Measurements from ENCODE around the gene COMMD2. TPM values are rescaled to one million over a fixed set of nuclear protein-coding genes. Genes with fewer than 3 reads are reported as not detected.

The COMMD2 gene
- total RNA-seq, 2 experiments from 2014 or later = 42.0 to 46.8 TPM

DNA sequence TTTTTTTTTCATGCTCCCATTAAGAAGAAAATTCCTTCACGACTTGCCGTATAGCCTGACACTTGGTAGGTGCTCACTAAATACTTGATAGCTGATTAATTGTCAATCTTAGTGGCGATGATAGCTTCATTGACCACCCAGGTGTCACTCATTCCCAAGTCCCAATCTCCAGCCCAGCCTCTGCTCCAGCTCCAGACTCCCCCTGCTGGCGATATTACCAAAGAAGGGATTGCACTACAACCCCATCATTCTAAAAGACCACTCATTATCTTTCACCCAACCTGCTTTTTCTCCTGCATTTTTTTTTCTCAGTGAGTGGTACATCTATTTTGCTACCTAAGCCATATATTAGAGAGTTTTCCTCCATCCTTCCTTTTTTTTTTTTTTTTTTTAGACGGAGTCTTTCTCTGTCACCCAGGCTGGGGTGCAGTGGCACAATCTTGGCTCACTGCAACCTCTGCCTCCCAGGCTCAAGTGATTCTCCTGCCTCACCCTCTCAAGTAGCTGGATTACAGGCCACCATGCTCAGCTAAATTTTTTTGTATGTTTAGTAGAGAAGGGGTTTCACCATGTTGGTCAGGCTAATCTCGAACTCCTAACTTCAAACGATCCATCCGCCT lies 19.5 kb upstream of the COMMD2 start:
- TF ChIP-seq, protein P1, sequence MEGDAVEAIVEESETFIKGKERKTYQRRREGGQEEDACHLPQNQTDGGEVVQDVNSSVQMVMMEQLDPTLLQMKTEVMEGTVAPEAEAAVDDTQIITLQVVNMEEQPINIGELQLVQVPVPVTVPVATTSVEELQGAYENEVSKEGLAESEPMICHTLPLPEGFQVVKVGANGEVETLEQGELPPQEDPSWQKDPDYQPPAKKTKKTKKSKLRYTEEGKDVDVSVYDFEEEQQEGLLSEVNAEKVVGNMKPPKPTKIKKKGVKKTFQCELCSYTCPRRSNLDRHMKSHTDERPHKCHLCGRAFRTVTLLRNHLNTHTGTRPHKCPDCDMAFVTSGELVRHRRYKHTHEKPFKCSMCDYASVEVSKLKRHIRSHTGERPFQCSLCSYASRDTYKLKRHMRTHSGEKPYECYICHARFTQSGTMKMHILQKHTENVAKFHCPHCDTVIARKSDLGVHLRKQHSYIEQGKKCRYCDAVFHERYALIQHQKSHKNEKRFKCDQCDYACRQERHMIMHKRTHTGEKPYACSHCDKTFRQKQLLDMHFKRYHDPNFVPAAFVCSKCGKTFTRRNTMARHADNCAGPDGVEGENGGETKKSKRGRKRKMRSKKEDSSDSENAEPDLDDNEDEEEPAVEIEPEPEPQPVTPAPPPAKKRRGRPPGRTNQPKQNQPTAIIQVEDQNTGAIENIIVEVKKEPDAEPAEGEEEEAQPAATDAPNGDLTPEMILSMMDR (IDR thresholded peaks at IDR 0.05) = peak; percentile 68
- peaks cover 19% of the 10 kb centered on the region for H3K27me3 Mint-ChIP-seq
- no peak overlapping the region for H3K4me3 ChIP-seq (ENCODE audit: low read length)

DNA sequence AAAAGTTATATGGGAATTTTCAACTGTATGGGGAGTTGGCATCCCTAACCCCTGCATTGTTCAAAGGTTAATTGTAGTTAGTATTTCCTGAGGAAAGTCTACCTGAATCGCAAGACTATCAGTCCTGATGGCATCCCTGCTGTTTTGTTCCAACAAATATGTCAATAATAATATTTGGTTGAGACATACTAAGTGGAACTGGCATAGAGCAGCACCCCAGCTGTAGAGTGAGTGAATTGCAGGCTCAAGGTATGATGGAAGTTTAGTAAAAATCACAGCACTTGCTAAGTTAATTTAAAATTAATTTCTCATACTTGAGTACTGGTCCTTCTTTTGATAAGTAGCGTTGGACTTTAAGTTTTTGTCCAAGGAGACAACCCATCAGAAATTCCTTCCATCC lies 18.0 kb upstream of the COMMD2 start:
- no peaks in the 10 kb centered on the region for H3K4me1 ChIP-seq (ENCODE audit: insufficient read depth, low read length)
- no peak for DNase-seq
- H3K27me3 ChIP-seq (ENCODE audit: control insufficient read depth in 1 of 2, insufficient read depth in 2 of 2, low read length in 2 of 2) = peaks cover 0 to 12% of the 10 kb centered on the region in 2 experiments
- H3K9me3 ChIP-seq (ENCODE audit: control insufficient read depth in 1 of 2, insufficient read depth in 1 of 2, low read length in 2 of 2) = peaks cover 0 to 3% of the 10 kb centered on the region in 2 experiments
- Mint-ChIP-seq H3K36me3 (ENCODE audit: low read depth) (no peaks in the 10 kb centered on the region), H3K4me1 (ENCODE audit: low read depth) (no peaks in the 10 kb centered on the region), H3K9me3 (no peaks in the 10 kb centered on the region), H3K27ac (no peak overlapping the region), H3K27me3 (peaks cover 19% of the 10 kb centered on the region), H3K4me3 (no peak overlapping the region)
- no peaks in the 10 kb centered on the region for H3K36me3 ChIP-seq (ENCODE audit: insufficient read depth, low read length)
- intact Hi-C loops (cut with DNase I, micrococcal nuclease) = loop anchor here (2.0 to 5.0 kb wide), 3 partner anchors 258 to 653 kb away; no protein-coding TSS in a partner anchor
- ChIA-PET CTCF (interaction anchor here (1.0 kb wide), 1 partner anchor 202 kb away, joined by 3 read pairs; no protein-coding TSS in a partner anchor), POLR2A (no interaction called here)
- TF ChIP-seq, protein P1 (IDR thresholded peaks at IDR 0.05) = no peak
- no peak overlapping the region for H3K4me3 ChIP-seq (ENCODE audit: low read length)
- ATAC-seq (ENCODE audit: poor library complexity) = no peak
- no peak overlapping the region for H3K27ac ChIP-seq (ENCODE audit: low read depth in 1 of 2, low read length in 2 of 2)

More for the DNA sequence above, 19.5 kb upstream of the COMMD2 start:
- Histone ChIP-seq H3K27me3 (ENCODE audit: control insufficient read depth in 1 of 2, insufficient read depth in 2 of 2, low read length in 2 of 2) (peaks cover 0 to 5% of the 10 kb centered on the region in 2 experiments), H3K27ac (ENCODE audit: low read depth in 1 of 2, low read length in 2 of 2) (no peak overlapping the region), H3K4me1 (ENCODE audit: insufficient read depth, low read length) (no peaks in the 10 kb centered on the region), H3K36me3 (ENCODE audit: insufficient read depth, low read length) (no peaks in the 10 kb centered on the region), H3K9me3 (ENCODE audit: control insufficient read depth in 1 of 2, insufficient read depth in 1 of 2, low read length in 2 of 2) (no peaks in the 10 kb centered on the region)
- Mint-ChIP-seq H3K4me3 (no peak overlapping the region), H3K27ac (no peak overlapping the region), H3K9me3 (no peaks in the 10 kb centered on the region), H3K36me3 (ENCODE audit: low read depth) (no peaks in the 10 kb centered on the region), H3K4me1 (ENCODE audit: low read depth) (no peaks in the 10 kb centered on the region)
- CTCF ChIA-PET = interaction anchor here (0.7 to 1.3 kb wide), 7 partner anchors 8 to 936 kb away, joined by 3 to 4 read pairs (median 3); no protein-coding TSS in a partner anchor
- intact Hi-C loops (cut with DNase I, micrococcal nuclease) = loop anchor here (2.0 to 5.0 kb wide), 3 partner anchors 259 to 654 kb away; no protein-coding TSS in a partner anchor
- ATAC-seq (ENCODE audit: poor library complexity) (no peak), DNase-seq (peak in 10 of 14 experiments; percentile 1 to 58 (median 10))
- POLR2A ChIA-PET = no interaction called here

DNA sequence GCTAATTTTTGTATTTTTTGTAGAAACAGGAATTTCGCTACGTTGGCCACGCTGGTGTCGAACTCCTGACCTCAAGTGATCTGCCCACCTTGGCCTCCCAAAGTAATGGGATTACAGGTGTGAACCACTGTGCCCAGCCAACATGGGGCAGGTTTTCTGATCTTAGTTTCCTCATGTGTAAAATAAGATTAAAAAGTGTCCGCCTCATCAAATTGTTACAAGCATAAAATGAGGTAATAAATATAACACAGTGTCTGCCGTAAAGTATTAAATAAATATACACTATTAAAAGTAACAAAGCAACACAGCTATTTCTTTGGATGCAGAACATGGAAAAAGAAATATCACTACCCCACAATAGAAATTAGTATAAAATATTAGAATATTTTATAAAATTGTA lies 16.4 kb upstream of the COMMD2 start:
- H3K27ac ChIP-seq (ENCODE audit: low read depth in 1 of 2, low read length in 2 of 2) = no peak overlapping the region
- ChIA-PET POLR2A (no interaction called here), CTCF (no interaction called here)
- intact Hi-C loops (cut with DNase I, micrococcal nuclease) = loop anchor here in 1 of 2 experiments (5.0 kb wide), 1 partner anchor 414 kb away; no protein-coding TSS in a partner anchor
- TF ChIP-seq, protein P1 (IDR thresholded peaks at IDR 0.05) = no peak
- H3K4me3 ChIP-seq (ENCODE audit: low read length) = no peak overlapping the region
- DNase-seq (no peak), ATAC-seq (ENCODE audit: poor library complexity) (no peak)
- H3K4me3 Mint-ChIP-seq = no peak overlapping the region
- peaks cover 19% of the 10 kb centered on the region for H3K27me3 Mint-ChIP-seq
- H3K4me1 Mint-ChIP-seq (ENCODE audit: low read depth) = no peaks in the 10 kb centered on the region
- no peaks in the 10 kb centered on the region for H3K9me3 Mint-ChIP-seq
- H3K27ac Mint-ChIP-seq = no peak overlapping the region
- H3K9me3 ChIP-seq (ENCODE audit: control insufficient read depth in 1 of 2, insufficient read depth in 1 of 2, low read length in 2 of 2) = peaks cover 0 to 3% of the 10 kb centered on the region in 2 experiments
- H3K27me3 ChIP-seq (ENCODE audit: control insufficient read depth in 1 of 2, insufficient read depth in 2 of 2, low read length in 2 of 2) = peaks cover 6 to 23% of the 10 kb centered on the region in 2 experiments
- no peaks in the 10 kb centered on the region for H3K36me3 Mint-ChIP-seq (ENCODE audit: low read depth)
- H3K36me3 ChIP-seq (ENCODE audit: insufficient read depth, low read length) = no peaks in the 10 kb centered on the region
- H3K4me1 ChIP-seq (ENCODE audit: insufficient read depth, low read length) = no peaks in the 10 kb centered on the region
